ENCODE results near the gene COL13A1.

GRCh38 chr10:69929575-69929974 is 127.9 kb downstream of the COL13A1 start:
- TF ChIP-seq ZNF384 (IDR thresholded peaks at IDR 0.05) = no peak
- TF ChIP-seq ELF4 (IDR thresholded peaks at IDR 0.05) = no peak
- no peak for TF ChIP-seq BHLHE40 (IDR thresholded peaks at IDR 0.05; ENCODE audit: borderline replicate concordance)
- TF ChIP-seq FOXK2 (IDR thresholded peaks at IDR 0.05) = no peak

Data from HEK293T (cell line).